Activated B cell treated with CpG ODN at 0.5 μM for 24 hours (primary cell): Measurements from ENCODE around the gene MYEOV. TPM values are rescaled to one million over a fixed set of nuclear protein-coding genes. Genes with fewer than 3 reads are reported as not detected.

Experiments used
- ATAC-seq: fragments of 200-7000 bp; cut with Tn5 transposase; one replicate; pipeline ENCODE4 v1.10.0; 2021; ENCODE audit warnings: low read depth, mild to moderate bottlenecking, moderate library complexity
- CTCF ChIA-PET: fragments of 350-600 bp; sonication (Branson Sonifier 250); formaldehyde crosslinking; loops from one replicate; lab custom pipeline; 2021; ENCODE audit warnings: antibody characterized with exemption; lab: Charles Lee
- POLR2A ChIA-PET: fragments of 350-600 bp; sonication (Branson Sonifier 250); formaldehyde crosslinking; loops from one replicate; lab custom pipeline; 2021; ENCODE audit warnings: antibody characterized with exemption; lab: Charles Lee
- DNase-seq: peaks from one replicate; pipeline ENCODE4 v3.0.0; 2022
- H3K27ac Mint-ChIP-seq: one replicate; pipeline ENCODE4 v1.8.0; 2020; ENCODE audit warnings: mixed read lengths
- H3K27me3 Mint-ChIP-seq: one replicate; pipeline ENCODE4 v1.8.0; 2021; ENCODE audit warnings: mixed read lengths
- H3K36me3 Mint-ChIP-seq: one replicate; pipeline ENCODE4 v1.8.0; 2021; ENCODE audit warnings: low read depth, mixed read lengths
- H3K4me1 Mint-ChIP-seq: one replicate; pipeline ENCODE4 v1.8.0; 2021; ENCODE audit warnings: mixed read lengths
- H3K4me3 Mint-ChIP-seq: one replicate; pipeline ENCODE4 v1.8.0; 2020; ENCODE audit warnings: mild to moderate bottlenecking, mixed read lengths
- H3K9me3 Mint-ChIP-seq: one replicate; pipeline ENCODE4 v1.8.0; 2020; ENCODE audit warnings: mixed read lengths
- CTCF ChIP-seq: fragments of 200-600 bp; IDR thresholded peaks from one replicate; pipeline ENCODE4 v1.8.0; 2022; ENCODE audit warnings: antibody characterized with exemption, mild to moderate bottlenecking
- intact Hi-C: fragments of 100-400 bp; cut with micrococcal nuclease; formaldehyde crosslinking; loops from one replicate; pipeline ENCODE4 v1.15.1; 2024
- total RNA-seq: library from RNA; stranded (reverse); gene quantifications from 2 replicates; pipeline ENCODE4 v1.2.3, GENCODE V29; 2022

Gene MYEOV
- total RNA-seq, 1 donor from 2014 or later, result 0.62 TPM

DNA sequence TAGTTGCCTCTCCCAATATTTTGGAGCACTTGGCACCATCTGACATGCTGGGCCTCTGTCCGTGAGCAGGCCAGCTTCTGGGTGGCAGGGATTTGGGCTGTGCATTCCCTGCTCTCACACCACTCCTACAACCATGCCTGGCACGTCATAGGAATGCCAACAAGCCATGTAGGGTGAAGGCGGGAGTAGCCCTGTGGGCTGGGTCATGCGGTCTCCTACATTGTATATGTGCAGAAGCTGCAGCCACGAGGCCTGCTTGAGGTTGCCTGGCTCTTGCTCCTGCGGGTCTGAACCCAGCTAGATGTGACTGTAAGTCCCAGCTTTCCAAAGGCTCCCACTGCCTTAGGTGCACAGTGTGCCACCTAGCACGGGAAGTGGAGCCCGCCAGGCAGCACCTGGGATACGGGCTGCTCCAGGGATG is 14.5 kb downstream of the MYEOV start:
- Mint-ChIP-seq H3K27ac (no peak overlapping the region), H3K9me3 (no peaks in the 10 kb centered on the region), H3K4me1 (peaks cover 27% of the 10 kb centered on the region), H3K27me3 (no peaks in the 10 kb centered on the region), H3K4me3 (no peak overlapping the region), H3K36me3 (no peaks in the 10 kb centered on the region)
- DNase-seq, result no peak
- ChIA-PET CTCF (no interaction called here), POLR2A (no interaction called here)
- ATAC-seq, result no peak
- no peak for TF ChIP-seq CTCF
- intact Hi-C loops, result no loop called here

DNA sequence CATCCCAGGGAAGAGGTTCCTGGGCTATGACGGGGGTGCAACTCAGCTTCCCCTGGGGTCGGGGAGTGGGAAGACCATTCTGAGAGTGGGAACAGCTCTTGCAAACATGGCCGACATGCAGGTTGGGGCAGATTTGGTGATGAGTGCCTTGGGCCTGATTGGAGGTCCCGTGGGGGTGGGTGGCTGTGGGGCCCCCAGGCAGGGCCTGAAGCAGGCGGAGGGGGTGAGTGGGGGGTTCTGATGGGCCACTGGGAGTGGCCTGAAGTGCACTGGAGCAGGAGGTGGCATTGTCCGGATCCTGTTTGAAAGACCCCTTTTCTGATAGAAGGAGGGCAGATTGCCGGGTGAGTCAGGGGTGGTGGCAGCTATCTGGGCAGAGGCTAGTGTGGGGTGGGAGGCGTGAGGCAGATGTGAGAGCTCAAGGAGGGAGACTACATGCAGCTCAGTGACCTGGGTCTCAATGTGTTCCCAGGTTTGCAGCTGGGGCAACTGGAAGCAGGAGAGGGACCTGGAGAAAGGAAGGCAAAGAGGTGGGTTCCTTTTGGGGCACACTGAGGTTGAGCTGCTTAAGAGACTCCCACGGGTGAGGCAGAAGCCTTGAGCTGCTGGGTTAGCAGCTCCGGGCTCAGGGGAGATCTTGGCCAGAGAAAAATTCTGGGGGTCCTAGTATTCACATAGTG is 15.1 kb downstream of the MYEOV start:
- Mint-ChIP-seq H3K27ac (peak overlapping the region; percentile 16), H3K27me3 (no peaks in the 10 kb centered on the region), H3K9me3 (no peaks in the 10 kb centered on the region), H3K4me3 (no peak overlapping the region), H3K36me3 (no peaks in the 10 kb centered on the region), H3K4me1 (peaks cover 27% of the 10 kb centered on the region)
- ChIA-PET POLR2A (no interaction called here), CTCF (no interaction called here)
- ATAC-seq (no peak), DNase-seq (peak; percentile 11)
- no peak for TF ChIP-seq CTCF
- intact Hi-C loops, result no loop called here

- Mint-ChIP-seq H3K36me3 (no peaks in the 10 kb centered on the region), H3K27ac (no peak overlapping the region), H3K27me3 (no peaks in the 10 kb centered on the region), H3K4me1 (peaks cover 27% of the 10 kb centered on the region), H3K4me3 (no peak overlapping the region), H3K9me3 (no peaks in the 10 kb centered on the region)
- intact Hi-C loops, result no loop called here
- TF ChIP-seq CTCF, result no peak
- DNase-seq (no peak), ATAC-seq (no peak)
- ChIA-PET CTCF (no interaction called here), POLR2A (no interaction called here)
Observed at GRCh38 chr11:69309631-69310280, 15.8 kb downstream of the MYEOV start.

DNA sequence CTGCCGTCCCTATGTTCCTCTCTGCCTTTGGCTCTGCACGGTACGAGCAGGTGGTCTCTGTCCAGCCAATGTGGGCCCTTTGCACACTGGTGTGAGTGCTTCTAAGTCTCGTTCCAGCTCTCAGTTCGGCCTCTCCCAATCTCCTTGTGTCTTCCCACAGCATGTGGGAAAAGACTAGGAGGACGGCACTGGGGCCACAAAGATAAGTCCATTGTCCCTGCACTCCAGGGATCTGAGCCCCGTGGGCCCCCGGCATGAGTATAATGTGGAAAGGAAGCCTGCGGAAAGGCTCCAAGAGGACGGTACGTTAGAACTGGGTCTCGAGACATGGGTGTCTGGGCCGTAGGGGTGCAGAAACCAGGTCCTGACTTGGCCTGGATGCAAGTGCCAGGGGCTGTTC is 16.4 kb downstream of the MYEOV start:
- CTCF ChIA-PET, result no interaction called here

More for the DNA sequence above, 16.4 kb downstream of the MYEOV start:
- no peaks in the 10 kb centered on the region for H3K27me3 Mint-ChIP-seq
- no peak overlapping the region for H3K27ac Mint-ChIP-seq
- DNase-seq, result no peak
- H3K4me3 Mint-ChIP-seq, result no peak overlapping the region
- H3K36me3 Mint-ChIP-seq, result no peaks in the 10 kb centered on the region
- ATAC-seq, result no peak
- H3K9me3 Mint-ChIP-seq, result no peaks in the 10 kb centered on the region
- POLR2A ChIA-PET, result interaction anchor here (2.2 kb wide), 1 partner anchor 12 kb away, joined by 15 read pairs; no protein-coding TSS in a partner anchor
- H3K4me1 Mint-ChIP-seq, result peaks cover 27% of the 10 kb centered on the region
- intact Hi-C loops, result no loop called here
- no peak for TF ChIP-seq CTCF
